Lung (tissue), 12 donors: ENCODE data around the gene VPS41. TPM values are rescaled to one million over a fixed set of nuclear protein-coding genes. Genes with fewer than 3 reads are reported as not detected.

Source experiments
- ATAC-seq: fragments of 200-7000 bp; cut with Tn5 transposase; one replicate; pipeline ENCODE4 v1.9.1; 2020; ENCODE audit warnings: moderate number of reproducible peaks; ENCODE audit not compliant: insufficient read depth, low FRiP score
- DNase-seq, 3 donors: peaks; one replicate each; pipeline ENCODE4 v3.0.0-alpha.2; 2013 to 2017
- H3K27ac ChIP-seq, 2 donors: one replicate each; pipeline ENCODE4 v1.5.1; 2013; ENCODE audit warnings: mild to moderate bottlenecking in 2 of 2, moderate library complexity in 2 of 2, control low read depth in 1 of 2, inconsistent platforms in 1 of 2, low read depth in 1 of 2, low read length in 1 of 2
- H3K27me3 ChIP-seq, 3 donors: one replicate each; pipeline ENCODE4 v1.5.1; 2013; ENCODE audit warnings: low read length in 2 of 3; ENCODE audit not compliant: control insufficient read depth in 3 of 3, insufficient read depth in 3 of 3
- H3K36me3 ChIP-seq, 4 donors: one replicate each; pipeline ENCODE4 v1.5.1; 2013; ENCODE audit warnings: low read length in 4 of 4, mild to moderate bottlenecking in 1 of 4, moderate library complexity in 1 of 4; ENCODE audit not compliant: control insufficient read depth in 4 of 4, insufficient read depth in 4 of 4
- H3K4me1 ChIP-seq, 5 donors: one replicate each; pipeline ENCODE4 v1.5.1; 2013; ENCODE audit warnings: low read length in 5 of 5, mild to moderate bottlenecking in 2 of 5, moderate library complexity in 1 of 5; ENCODE audit not compliant: control insufficient read depth in 5 of 5, insufficient read depth in 5 of 5
- H3K4me3 ChIP-seq: one replicate; pipeline ENCODE4 v1.5.1; 2013; ENCODE audit warnings: mild to moderate bottlenecking, control low read depth, moderate library complexity
- H3K9ac ChIP-seq, 2 donors: one replicate each; pipeline ENCODE4 v1.5.1; 2013; ENCODE audit warnings: low read length in 2 of 2, control low read depth in 1 of 2; ENCODE audit not compliant: insufficient read depth in 1 of 2
- H3K9me3 ChIP-seq, 4 donors: one replicate each; pipeline ENCODE4 v1.5.1; 2013; ENCODE audit warnings: low read length in 3 of 4, mild to moderate bottlenecking in 1 of 4, moderate library complexity in 1 of 4; ENCODE audit not compliant: control insufficient read depth in 4 of 4, insufficient read depth in 3 of 4
- WGBS, 2 donors: extraction: QIAGEN DNeasy Blood & Tissue Kit; methylation state at CpG; one replicate each; pipeline ENCODE4 v1.1.7; 2013; 5-methylcytosine and 5-hydroxymethylcytosine counted together
- polyA plus RNA-seq, 2 donors: library from polyadenylated mRNA; stranded (reverse); fragments of 200-250 nt; gene quantifications; one replicate each; pipeline ENCODE4 v1.2.1, GENCODE V29; 2013
- total RNA-seq, 2 donors: library from RNA; depleted of rRNA in 1 of 2; stranded (reverse); fragments of >200 nt in 1 of 2; gene quantifications; one replicate each; pipeline ENCODE4 v1.2.1, GENCODE V29; 2014 to 2021
- TF ChIP-seq, protein P1 (sequence below): IDR thresholded peaks from 2 replicates; pipeline ENCODE4 v1.5.1; 2012; ENCODE audit warnings: mild to moderate bottlenecking; ENCODE audit errors: control extremely low read depth, extremely low read depth
- donor health status: control.
- donor health status: control.
- donor health status: Bipolar disorder and iron deficiency.
- donor health status: healthy.
- donor health status: DM: yes; HTN: yes; CAD: no.

The VPS41 gene
- total and polyA plus RNA-seq, 4 donors = 13.8 to 88.6 (median 48.1) TPM

DNA sequence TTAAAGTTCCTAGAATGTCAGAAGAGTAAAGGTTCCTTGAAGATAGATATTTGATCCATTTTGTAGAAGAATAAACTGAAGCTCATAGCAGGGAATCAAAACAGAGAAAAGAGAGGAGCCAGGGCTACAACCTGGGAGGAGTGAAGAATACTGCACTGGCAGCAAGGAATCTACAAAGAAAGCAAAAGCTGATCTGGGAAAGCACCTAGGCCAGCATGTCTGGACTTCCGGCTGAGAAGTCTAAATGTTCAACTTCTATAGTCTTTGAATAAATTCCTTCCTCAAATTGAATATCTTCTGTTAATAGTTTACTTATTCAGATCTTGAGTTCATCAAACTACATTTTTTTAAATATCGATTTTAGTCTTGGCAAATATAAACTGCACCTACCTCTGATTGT lies 78.2 kb downstream of the VPS41 start:
- DNase-seq = no peak
- Histone ChIP-seq H3K9me3 (no peaks in the 10 kb centered on the region), H3K27me3 (no peaks in the 10 kb centered on the region), H3K4me3 (no peak overlapping the region), H3K4me1 (peaks cover 0 to 6% (median 0%) of the 10 kb centered on the region in 5 donors), H3K27ac (peak overlapping the region in 1 of 2 donors; percentile 21), H3K36me3 (peaks cover 0 to 3% (median under 1%) of the 10 kb centered on the region in 4 donors), H3K9ac (no peak overlapping the region)
- no peak for ATAC-seq
- 92 to 94% methylated on average over 2 of the region's 2 CpGs for WGBS, 2 donors
- TF ChIP-seq, protein P1, sequence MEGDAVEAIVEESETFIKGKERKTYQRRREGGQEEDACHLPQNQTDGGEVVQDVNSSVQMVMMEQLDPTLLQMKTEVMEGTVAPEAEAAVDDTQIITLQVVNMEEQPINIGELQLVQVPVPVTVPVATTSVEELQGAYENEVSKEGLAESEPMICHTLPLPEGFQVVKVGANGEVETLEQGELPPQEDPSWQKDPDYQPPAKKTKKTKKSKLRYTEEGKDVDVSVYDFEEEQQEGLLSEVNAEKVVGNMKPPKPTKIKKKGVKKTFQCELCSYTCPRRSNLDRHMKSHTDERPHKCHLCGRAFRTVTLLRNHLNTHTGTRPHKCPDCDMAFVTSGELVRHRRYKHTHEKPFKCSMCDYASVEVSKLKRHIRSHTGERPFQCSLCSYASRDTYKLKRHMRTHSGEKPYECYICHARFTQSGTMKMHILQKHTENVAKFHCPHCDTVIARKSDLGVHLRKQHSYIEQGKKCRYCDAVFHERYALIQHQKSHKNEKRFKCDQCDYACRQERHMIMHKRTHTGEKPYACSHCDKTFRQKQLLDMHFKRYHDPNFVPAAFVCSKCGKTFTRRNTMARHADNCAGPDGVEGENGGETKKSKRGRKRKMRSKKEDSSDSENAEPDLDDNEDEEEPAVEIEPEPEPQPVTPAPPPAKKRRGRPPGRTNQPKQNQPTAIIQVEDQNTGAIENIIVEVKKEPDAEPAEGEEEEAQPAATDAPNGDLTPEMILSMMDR = no peak

DNA sequence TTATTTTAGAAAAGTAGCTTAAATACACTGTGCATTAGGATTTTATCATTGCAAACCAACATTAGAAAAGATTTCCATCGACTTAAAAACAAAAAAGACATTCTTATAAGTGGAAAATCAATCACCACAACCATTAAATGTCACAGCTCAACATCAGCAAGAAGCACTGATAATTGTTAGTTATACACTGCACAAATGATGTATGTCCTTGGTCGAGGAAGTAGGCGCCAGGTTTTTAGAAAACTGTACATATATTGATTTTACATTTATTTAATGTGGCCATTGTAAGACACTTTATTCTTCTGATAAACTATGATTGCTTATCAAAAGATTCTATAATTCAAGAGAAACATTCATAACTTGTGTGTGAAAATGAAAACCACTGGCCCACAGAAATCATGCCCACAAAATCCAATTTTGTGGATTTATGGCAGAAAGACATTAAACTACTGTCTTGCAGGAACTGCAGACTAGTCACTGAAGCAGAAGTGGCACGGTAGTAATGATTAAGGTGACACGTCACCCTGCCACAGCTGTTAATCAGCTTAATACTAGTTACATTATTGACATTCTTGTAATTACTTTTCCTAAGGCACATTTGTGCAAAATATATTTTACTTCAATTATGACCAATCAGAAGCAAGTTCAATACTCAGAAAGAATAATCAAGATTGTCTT lies 79.4 kb downstream of the VPS41 start:
- ATAC-seq (no peak), DNase-seq (no peak)
- Histone ChIP-seq H3K27me3 (no peaks in the 10 kb centered on the region), H3K9ac (no peak overlapping the region), H3K36me3 (peaks cover 0 to 3% (median under 1%) of the 10 kb centered on the region in 4 donors), H3K9me3 (no peaks in the 10 kb centered on the region), H3K4me3 (no peak overlapping the region), H3K4me1 (peaks cover 0 to 12% (median 0%) of the 10 kb centered on the region in 5 donors), H3K27ac (no peak overlapping the region)
- TF ChIP-seq, protein P1 = no peak
- 94 to 95% methylated on average over 5 of the region's 5 CpGs for WGBS, 2 donors

DNA sequence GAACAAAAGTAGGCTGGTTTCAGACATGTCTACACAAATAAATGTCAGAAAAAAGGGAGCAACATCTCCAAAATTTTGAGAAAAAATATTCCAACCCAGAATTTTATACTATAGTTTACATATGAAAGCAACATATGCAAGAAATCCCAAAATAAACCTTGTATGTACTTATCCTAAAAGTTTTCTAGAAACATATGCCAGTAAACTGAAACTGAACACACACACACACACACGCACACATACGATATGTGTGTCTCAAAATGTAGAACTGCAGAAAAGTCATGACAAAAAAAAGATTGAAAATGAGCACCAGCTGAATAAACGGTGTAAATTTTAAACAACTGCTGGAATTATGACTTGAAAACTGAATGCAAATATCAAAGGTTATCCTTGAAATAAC lies 81.0 kb downstream of the VPS41 start:
- DNase-seq (no peak), ATAC-seq (no peak)
- Histone ChIP-seq H3K9ac (no peak overlapping the region), H3K4me3 (no peak overlapping the region), H3K36me3 (peaks cover 0 to 6% (median 2%) of the 10 kb centered on the region in 4 donors), H3K9me3 (peaks cover 0 to 2% (median 0%) of the 10 kb centered on the region in 4 donors), H3K27ac (no peak overlapping the region), H3K27me3 (no peaks in the 10 kb centered on the region), H3K4me1 (peaks cover 0 to 12% (median 0%) of the 10 kb centered on the region in 5 donors)
- WGBS, 2 donors = 89 to 91% methylated on average over 3 of the region's 3 CpGs
- TF ChIP-seq, protein P1 = no peak
